GM06990 (cell line): ENCODE measurements around the gene MTFR2.

Source experiments
- DNase-seq: peaks from one replicate; pipeline ENCODE4 v3.0.0-alpha.2; 2011; ENCODE audit not compliant: insufficient read length; ENCODE audit errors: extremely low read depth
- H3K27me3 ChIP-seq: replicated peaks from 2 replicates; pipeline ENCODE4 v1.6.0; 2011; ENCODE audit warnings: low read length; ENCODE audit not compliant: control insufficient read depth, insufficient read depth
- H3K36me3 ChIP-seq: 2 replicates; pipeline ENCODE4 v1.5.1; 2011; ENCODE audit warnings: low read length; ENCODE audit not compliant: control insufficient read depth, insufficient read depth
- H3K4me3 ChIP-seq: replicated peaks from 2 replicates; pipeline ENCODE4 v1.5.1; 2011; ENCODE audit warnings: low read depth, mild to moderate bottlenecking, control low read depth, low read length
- CTCF ChIP-seq: IDR thresholded peaks from 2 replicates; pipeline ENCODE4 v1.5.1; 2011; ENCODE audit warnings: low read length, control low read depth, mild to moderate bottlenecking, inconsistent platforms; ENCODE audit not compliant: insufficient read depth, poor library complexity, severe bottlenecking

Gene MTFR2

GRCh38 chr6:136249336-136249735, 775 bp downstream of the MTFR2 start:
- no peaks in the 10 kb centered on the region for H3K27me3 ChIP-seq
- H3K4me3 ChIP-seq: peak overlapping the region; percentile 95
- peaks cover 2% of the 10 kb centered on the region for H3K36me3 ChIP-seq
- TF ChIP-seq CTCF: no peak
- no peak for DNase-seq

GRCh38 chr6:136244061-136244616, 6.0 kb downstream of the MTFR2 start:
- no peak overlapping the region for H3K4me3 ChIP-seq
- H3K36me3 ChIP-seq: peaks cover 4% of the 10 kb centered on the region
- no peak for TF ChIP-seq CTCF
- DNase-seq: no peak
- H3K27me3 ChIP-seq: no peaks in the 10 kb centered on the region

- TF ChIP-seq CTCF: no peak
- no peaks in the 10 kb centered on the region for H3K27me3 ChIP-seq
Observed at GRCh38 chr6:136236466-136237293, 13.4 kb downstream of the MTFR2 start.

GRCh38 chr6:136235233-136235564, 14.9 kb downstream of the MTFR2 start:
- H3K36me3 ChIP-seq: peaks cover 3% of the 10 kb centered on the region
- TF ChIP-seq CTCF: no peak
- no peaks in the 10 kb centered on the region for H3K27me3 ChIP-seq
- no peak overlapping the region for H3K4me3 ChIP-seq
- DNase-seq: no peak

More at GRCh38 chr6:136236466-136237293, 13.4 kb downstream of the MTFR2 start:
- DNase-seq: no peak
- Histone ChIP-seq H3K4me3 (no peak overlapping the region), H3K36me3 (peaks cover 3% of the 10 kb centered on the region)

GRCh38 chr6:136232701-136233100, 17.4 kb downstream of the MTFR2 start:
- Histone ChIP-seq H3K27me3 (no peaks in the 10 kb centered on the region), H3K36me3 (peaks cover 3% of the 10 kb centered on the region), H3K4me3 (no peak overlapping the region)
- no peak for DNase-seq
- no peak for TF ChIP-seq CTCF
